Left ventricle myocardium inferior (tissue), 1 donor: ENCODE results near the gene LRBA. TPM values are rescaled to one million over a fixed set of nuclear protein-coding genes. Genes with fewer than 3 reads are reported as not detected.

Experiments
- DNase-seq: peaks from one replicate; pipeline ENCODE4 v3.0.0-alpha.2; 2020
- H3K27ac ChIP-seq: fragments of 200-600 bp; replicated peaks from 2 replicates; pipeline ENCODE4 v1.8.0; 2021
- H3K27me3 ChIP-seq: fragments of 200-600 bp; 2 replicates; pipeline ENCODE4 v1.8.0; 2021; ENCODE audit warnings: low read depth
- H3K36me3 ChIP-seq: fragments of 200-600 bp; 2 replicates; pipeline ENCODE4 v1.8.0; 2021
- H3K4me1 ChIP-seq: fragments of 200-600 bp; 2 replicates; pipeline ENCODE4 v1.8.0; 2021
- H3K4me3 ChIP-seq: fragments of 200-600 bp; 2 replicates; pipeline ENCODE4 v1.8.0; 2021; ENCODE audit warnings: mild to moderate bottlenecking, moderate library complexity
- H3K9me3 ChIP-seq: fragments of 200-600 bp; replicated peaks from 2 replicates; pipeline ENCODE4 v1.8.0; 2021
- CTCF ChIP-seq: fragments of 200-600 bp; IDR thresholded peaks from 2 replicates; pipeline ENCODE4 v1.8.0; 2021; ENCODE audit warnings: antibody characterized with exemption, mild to moderate bottlenecking, borderline replicate concordance
- intact Hi-C: fragments of 100-400 bp; cut with micrococcal nuclease; formaldehyde crosslinking; loops from one replicate; pipeline ENCODE4 v1.11.0; 2022
- total RNA-seq: library from RNA; stranded (reverse); fragmentation: NEBNext Ultra II Directional; extraction: Animal tissue kit (Norgen Biotek cat#: 25700); gene quantifications from one replicate; pipeline ENCODE4 v1.2.1, GENCODE V29; 2021
- donor health status: DM: no; HTN: yes; CAD: no; lungs with severe emphysema.

LRBA gene
- total RNA-seq, 1 donor from 2014 or later = 19.1 TPM

- H3K27me3 ChIP-seq = no peaks in the 10 kb centered on the region
- DNase-seq = no peak
- no peaks in the 10 kb centered on the region for H3K9me3 ChIP-seq
- H3K27ac ChIP-seq = no peak overlapping the region
- no peak for TF ChIP-seq CTCF
- intact Hi-C loops = no loop called here
- H3K4me1 ChIP-seq = peaks cover 14% of the 10 kb centered on the region
- H3K4me3 ChIP-seq = no peak overlapping the region
- no peaks in the 10 kb centered on the region for H3K36me3 ChIP-seq
Measured at GRCh38 chr4:150978738-150979575, 36.1 kb downstream of the LRBA start.

GRCh38 chr4:150976478-150977118, 38.5 kb downstream of the LRBA start:
- no peaks in the 10 kb centered on the region for H3K36me3 ChIP-seq
- intact Hi-C loops = no loop called here
- no peak overlapping the region for H3K27ac ChIP-seq
- peaks cover 27% of the 10 kb centered on the region for H3K4me1 ChIP-seq
- H3K27me3 ChIP-seq = no peaks in the 10 kb centered on the region
- no peaks in the 10 kb centered on the region for H3K9me3 ChIP-seq
- no peak for DNase-seq
- no peak for TF ChIP-seq CTCF
- H3K4me3 ChIP-seq = no peak overlapping the region

- no peaks in the 10 kb centered on the region for H3K36me3 ChIP-seq
- H3K27ac ChIP-seq = no peak overlapping the region
- no peaks in the 10 kb centered on the region for H3K27me3 ChIP-seq
- no peaks in the 10 kb centered on the region for H3K9me3 ChIP-seq
- no peak for DNase-seq
- H3K4me3 ChIP-seq = no peak overlapping the region
- H3K4me1 ChIP-seq = peaks cover 33% of the 10 kb centered on the region
- intact Hi-C loops = no loop called here
- TF ChIP-seq CTCF = no peak
Measured at GRCh38 chr4:150974750-150975149, 40.3 kb downstream of the LRBA start.

GRCh38 chr4:150974252-150974640, 40.8 kb downstream of the LRBA start:
- H3K27ac ChIP-seq = no peak overlapping the region
- DNase-seq = no peak
- intact Hi-C loops = no loop called here
- no peaks in the 10 kb centered on the region for H3K27me3 ChIP-seq
- TF ChIP-seq CTCF = no peak
- no peaks in the 10 kb centered on the region for H3K36me3 ChIP-seq
- H3K4me1 ChIP-seq = peaks cover 33% of the 10 kb centered on the region
- H3K4me3 ChIP-seq = no peak overlapping the region
- no peaks in the 10 kb centered on the region for H3K9me3 ChIP-seq

- no peak for DNase-seq
- no peak overlapping the region for H3K27ac ChIP-seq
- TF ChIP-seq CTCF = no peak
- intact Hi-C loops = no loop called here
- peaks cover 33% of the 10 kb centered on the region for H3K4me1 ChIP-seq
- no peaks in the 10 kb centered on the region for H3K9me3 ChIP-seq
- H3K4me3 ChIP-seq = no peak overlapping the region
- H3K27me3 ChIP-seq = no peaks in the 10 kb centered on the region
- H3K36me3 ChIP-seq = no peaks in the 10 kb centered on the region
Measured at GRCh38 chr4:150973626-150974251, 41.3 kb downstream of the LRBA start.
